Activated naive CD8-positive, alpha-beta T cell treated with anti-CD3 and anti-CD28 coated beads, Interleukin-2, amount 50 U/mL, for 24 hours (primary cell): ENCODE results near the gene KCNJ15.
A peak's percentile ranks its signal among the peaks of the same experiment; 100 is the strongest.

Experiments used
- ATAC-seq: fragments of 150-1000 bp; cut with Tn5 transposase; one replicate; pipeline ENCODE4 v1.10.0; 2021
- DNase-seq: peaks from one replicate; pipeline ENCODE4 v3.0.0; 2021
- H3K27ac Mint-ChIP-seq: one replicate; pipeline ENCODE4 v1.8.0; 2021; ENCODE audit warnings: mild to moderate bottlenecking, mixed read lengths
- H3K27me3 Mint-ChIP-seq: one replicate; pipeline ENCODE4 v1.8.0; 2021; ENCODE audit warnings: mixed read lengths
- H3K36me3 Mint-ChIP-seq: one replicate; pipeline ENCODE4 v1.8.0; 2021; ENCODE audit warnings: low read depth, mixed read lengths
- H3K4me1 Mint-ChIP-seq: one replicate; pipeline ENCODE4 v1.8.0; 2021; ENCODE audit warnings: mixed read lengths
- H3K4me3 Mint-ChIP-seq: one replicate; pipeline ENCODE4 v1.8.0; 2021; ENCODE audit warnings: mild to moderate bottlenecking, moderate library complexity, mixed read lengths
- H3K9me3 Mint-ChIP-seq: one replicate; pipeline ENCODE4 v1.8.0; 2021; ENCODE audit warnings: mixed read lengths

KCNJ15 gene

GRCh38 chr21:38329162-38329561 is 72.4 kb downstream of the KCNJ15 start:
- H3K27me3 Mint-ChIP-seq, result peaks cover 1% of the 10 kb centered on the region
- no peaks in the 10 kb centered on the region for H3K9me3 Mint-ChIP-seq
- ATAC-seq (no peak), DNase-seq (no peak)
- peaks cover 8% of the 10 kb centered on the region for H3K4me1 Mint-ChIP-seq
- no peak overlapping the region for H3K4me3 Mint-ChIP-seq
- no peaks in the 10 kb centered on the region for H3K36me3 Mint-ChIP-seq
- H3K27ac Mint-ChIP-seq, result no peak overlapping the region

GRCh38 chr21:38330666-38331065 is 73.9 kb downstream of the KCNJ15 start:
- DNase-seq (no peak), ATAC-seq (no peak)
- H3K4me3 Mint-ChIP-seq, result no peak overlapping the region
- H3K36me3 Mint-ChIP-seq, result no peaks in the 10 kb centered on the region
- H3K27me3 Mint-ChIP-seq, result peaks cover 1% of the 10 kb centered on the region
- H3K9me3 Mint-ChIP-seq, result no peaks in the 10 kb centered on the region
- no peak overlapping the region for H3K27ac Mint-ChIP-seq
- H3K4me1 Mint-ChIP-seq, result peaks cover 3% of the 10 kb centered on the region

- no peaks in the 10 kb centered on the region for H3K9me3 Mint-ChIP-seq
- H3K27me3 Mint-ChIP-seq, result peaks cover 1% of the 10 kb centered on the region
- no peaks in the 10 kb centered on the region for H3K36me3 Mint-ChIP-seq
- no peaks in the 10 kb centered on the region for H3K4me1 Mint-ChIP-seq
- no peak overlapping the region for H3K27ac Mint-ChIP-seq
- DNase-seq (no peak), ATAC-seq (no peak)
- H3K4me3 Mint-ChIP-seq, result no peak overlapping the region
These were observed 76.8 kb downstream of the KCNJ15 start for GRCh38 chr21:38333301-38334272.

GRCh38 chr21:38334866-38335265 is 78.1 kb downstream of the KCNJ15 start:
- Mint-ChIP-seq H3K36me3 (no peaks in the 10 kb centered on the region), H3K27me3 (no peaks in the 10 kb centered on the region), H3K4me1 (no peaks in the 10 kb centered on the region), H3K27ac (no peak overlapping the region), H3K4me3 (no peak overlapping the region), H3K9me3 (no peaks in the 10 kb centered on the region)
- ATAC-seq (no peak), DNase-seq (no peak)

GRCh38 chr21:38337793-38338192 is 81.0 kb downstream of the KCNJ15 start:
- Mint-ChIP-seq H3K9me3 (no peaks in the 10 kb centered on the region), H3K4me1 (no peaks in the 10 kb centered on the region), H3K36me3 (no peaks in the 10 kb centered on the region), H3K27ac (no peak overlapping the region), H3K27me3 (no peaks in the 10 kb centered on the region), H3K4me3 (no peak overlapping the region)
- ATAC-seq (no peak), DNase-seq (no peak)

GRCh38 chr21:38340131-38340530 is 83.3 kb downstream of the KCNJ15 start:
- no peak for ATAC-seq
- Mint-ChIP-seq H3K4me1 (no peaks in the 10 kb centered on the region), H3K27me3 (no peaks in the 10 kb centered on the region), H3K4me3 (no peak overlapping the region), H3K9me3 (no peaks in the 10 kb centered on the region), H3K36me3 (no peaks in the 10 kb centered on the region), H3K27ac (no peak overlapping the region)
- DNase-seq, result no peak

- Mint-ChIP-seq H3K36me3 (no peaks in the 10 kb centered on the region), H3K27me3 (no peaks in the 10 kb centered on the region), H3K9me3 (no peaks in the 10 kb centered on the region), H3K27ac (no peak overlapping the region), H3K4me3 (no peak overlapping the region), H3K4me1 (no peaks in the 10 kb centered on the region)
- no peak for ATAC-seq
- no peak for DNase-seq
These were observed 84.8 kb downstream of the KCNJ15 start for GRCh38 chr21:38341546-38342012.

GRCh38 chr21:38342739-38343138 is 85.9 kb downstream of the KCNJ15 start:
- DNase-seq, result no peak
- H3K36me3 Mint-ChIP-seq, result no peaks in the 10 kb centered on the region
- peaks cover 2% of the 10 kb centered on the region for H3K27me3 Mint-ChIP-seq
- H3K4me1 Mint-ChIP-seq, result no peaks in the 10 kb centered on the region
- H3K27ac Mint-ChIP-seq, result no peak overlapping the region
- H3K4me3 Mint-ChIP-seq, result no peak overlapping the region
- H3K9me3 Mint-ChIP-seq, result no peaks in the 10 kb centered on the region
- ATAC-seq, result no peak

- Mint-ChIP-seq H3K36me3 (no peaks in the 10 kb centered on the region), H3K9me3 (no peaks in the 10 kb centered on the region), H3K4me1 (peaks cover 2% of the 10 kb centered on the region), H3K27ac (no peak overlapping the region), H3K27me3 (peaks cover 2% of the 10 kb centered on the region), H3K4me3 (no peak overlapping the region)
- DNase-seq (no peak), ATAC-seq (no peak)
These were observed 86.9 kb downstream of the KCNJ15 start for GRCh38 chr21:38343691-38344090.

- Mint-ChIP-seq H3K27ac (no peak overlapping the region), H3K36me3 (no peaks in the 10 kb centered on the region), H3K4me3 (no peak overlapping the region), H3K27me3 (peaks cover 7% of the 10 kb centered on the region), H3K4me1 (peaks cover 10% of the 10 kb centered on the region), H3K9me3 (no peaks in the 10 kb centered on the region)
- ATAC-seq (no peak), DNase-seq (no peak)
These were observed 89.5 kb downstream of the KCNJ15 start for GRCh38 chr21:38346286-38346685.

GRCh38 chr21:38349111-38349746 is 92.4 kb downstream of the KCNJ15 start:
- no peak overlapping the region for H3K27ac Mint-ChIP-seq
- peaks cover 11% of the 10 kb centered on the region for H3K27me3 Mint-ChIP-seq
- H3K4me3 Mint-ChIP-seq, result no peak overlapping the region
- DNase-seq, result no peak
- no peaks in the 10 kb centered on the region for H3K9me3 Mint-ChIP-seq
- H3K36me3 Mint-ChIP-seq, result no peaks in the 10 kb centered on the region
- peaks cover 13% of the 10 kb centered on the region for H3K4me1 Mint-ChIP-seq
- peak; percentile 55 for ATAC-seq

- Mint-ChIP-seq H3K4me1 (peaks cover 13% of the 10 kb centered on the region), H3K9me3 (no peaks in the 10 kb centered on the region), H3K36me3 (no peaks in the 10 kb centered on the region), H3K27ac (no peak overlapping the region), H3K4me3 (no peak overlapping the region), H3K27me3 (peaks cover 17% of the 10 kb centered on the region)
- DNase-seq (no peak), ATAC-seq (no peak)
These were observed 93.2 kb downstream of the KCNJ15 start for GRCh38 chr21:38349977-38350376.

GRCh38 chr21:38350684-38351083 is 93.9 kb downstream of the KCNJ15 start:
- DNase-seq (no peak), ATAC-seq (no peak)
- H3K9me3 Mint-ChIP-seq, result no peaks in the 10 kb centered on the region
- H3K27ac Mint-ChIP-seq, result no peak overlapping the region
- H3K4me3 Mint-ChIP-seq, result no peak overlapping the region
- H3K27me3 Mint-ChIP-seq, result peaks cover 19% of the 10 kb centered on the region
- H3K4me1 Mint-ChIP-seq, result peaks cover 13% of the 10 kb centered on the region
- no peaks in the 10 kb centered on the region for H3K36me3 Mint-ChIP-seq

- no peak overlapping the region for H3K27ac Mint-ChIP-seq
- H3K4me1 Mint-ChIP-seq, result peaks cover 13% of the 10 kb centered on the region
- peaks cover 20% of the 10 kb centered on the region for H3K27me3 Mint-ChIP-seq
- no peak overlapping the region for H3K4me3 Mint-ChIP-seq
- DNase-seq (no peak), ATAC-seq (no peak)
- H3K9me3 Mint-ChIP-seq, result no peaks in the 10 kb centered on the region
- H3K36me3 Mint-ChIP-seq, result no peaks in the 10 kb centered on the region
These were observed 94.6 kb downstream of the KCNJ15 start for GRCh38 chr21:38351176-38351959.
